ENCODE measurements around the gene CUZD1.

The CUZD1 gene

DNA sequence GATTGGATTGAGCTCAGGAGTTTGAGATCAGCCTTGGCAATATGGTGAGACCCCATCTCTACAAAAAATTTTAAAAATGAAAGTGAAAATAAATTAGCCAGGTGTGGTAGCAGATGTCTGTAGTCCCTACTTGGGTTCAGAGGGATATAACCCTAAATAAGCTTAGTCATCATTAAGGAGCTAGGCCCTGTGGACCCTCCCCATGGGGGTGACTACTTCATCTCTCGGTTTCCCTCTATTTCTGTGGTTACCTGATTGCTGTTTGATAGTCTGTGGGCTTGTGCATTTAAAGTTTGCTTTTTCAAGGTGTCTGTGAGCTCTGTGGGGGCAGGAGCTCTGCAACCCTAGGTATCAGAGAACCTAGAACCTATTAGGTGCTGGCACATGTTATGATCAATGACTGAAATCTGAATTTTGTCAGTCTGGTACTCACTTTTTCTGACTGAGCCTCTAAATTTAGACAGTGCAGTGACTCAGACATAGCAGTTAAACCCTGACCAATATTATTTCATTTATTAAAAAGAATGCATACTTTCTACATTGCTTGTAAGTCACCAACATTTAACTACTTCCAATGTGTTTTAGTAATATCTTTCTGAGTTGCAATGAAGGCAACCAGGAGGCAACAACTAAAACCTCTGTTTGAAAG, 8.1 kb upstream of the CUZD1 start:
- no peak overlapping the region for H3K4me3 ChIP-seq (replicated peaks; ENCODE audit: low read depth, low read length)
- DNase-seq (ENCODE audit: extremely low read depth, low read depth), result no peak
- TF ChIP-seq, protein P1, sequence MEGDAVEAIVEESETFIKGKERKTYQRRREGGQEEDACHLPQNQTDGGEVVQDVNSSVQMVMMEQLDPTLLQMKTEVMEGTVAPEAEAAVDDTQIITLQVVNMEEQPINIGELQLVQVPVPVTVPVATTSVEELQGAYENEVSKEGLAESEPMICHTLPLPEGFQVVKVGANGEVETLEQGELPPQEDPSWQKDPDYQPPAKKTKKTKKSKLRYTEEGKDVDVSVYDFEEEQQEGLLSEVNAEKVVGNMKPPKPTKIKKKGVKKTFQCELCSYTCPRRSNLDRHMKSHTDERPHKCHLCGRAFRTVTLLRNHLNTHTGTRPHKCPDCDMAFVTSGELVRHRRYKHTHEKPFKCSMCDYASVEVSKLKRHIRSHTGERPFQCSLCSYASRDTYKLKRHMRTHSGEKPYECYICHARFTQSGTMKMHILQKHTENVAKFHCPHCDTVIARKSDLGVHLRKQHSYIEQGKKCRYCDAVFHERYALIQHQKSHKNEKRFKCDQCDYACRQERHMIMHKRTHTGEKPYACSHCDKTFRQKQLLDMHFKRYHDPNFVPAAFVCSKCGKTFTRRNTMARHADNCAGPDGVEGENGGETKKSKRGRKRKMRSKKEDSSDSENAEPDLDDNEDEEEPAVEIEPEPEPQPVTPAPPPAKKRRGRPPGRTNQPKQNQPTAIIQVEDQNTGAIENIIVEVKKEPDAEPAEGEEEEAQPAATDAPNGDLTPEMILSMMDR (IDR thresholded peaks at IDR 0.05; ENCODE audit: low read depth, low read length, missing control alignments), result no peak

DNA sequence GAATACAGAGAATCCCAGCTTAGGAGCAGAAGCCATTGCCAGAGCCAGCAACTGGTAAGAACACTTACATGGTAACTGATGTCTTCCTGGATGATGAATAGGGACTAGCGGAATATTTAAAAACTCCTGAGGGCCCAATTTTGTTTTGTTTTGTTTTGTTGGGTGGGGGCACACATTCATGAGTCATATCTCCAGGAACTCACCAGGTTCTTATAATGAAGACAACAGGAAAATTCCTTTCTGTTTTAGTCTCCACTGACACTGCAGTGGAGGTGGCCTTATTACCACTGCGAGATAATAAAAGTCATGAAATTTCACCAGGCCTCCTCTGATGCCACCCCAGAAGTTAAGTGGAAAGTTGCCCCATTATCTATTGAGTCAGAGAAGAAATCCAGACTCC, 6.6 kb upstream of the CUZD1 start:
- TF ChIP-seq, protein P1 (IDR thresholded peaks at IDR 0.05; ENCODE audit: low read depth, low read length, missing control alignments), result no peak
- no peak for DNase-seq (ENCODE audit: extremely low read depth, low read depth)
- no peak overlapping the region for H3K4me3 ChIP-seq (replicated peaks; ENCODE audit: low read depth, low read length)

- no peak for DNase-seq (ENCODE audit: extremely low read depth, low read depth)
- TF ChIP-seq, protein P1 (IDR thresholded peaks at IDR 0.05; ENCODE audit: low read depth, low read length, missing control alignments), result no peak
- no peak overlapping the region for H3K4me3 ChIP-seq (replicated peaks; ENCODE audit: low read depth, low read length)
These were observed 5.3 kb upstream of the CUZD1 start for GRCh38 chr10:122850705-122851640.

- no peak for DNase-seq (ENCODE audit: extremely low read depth, low read depth)
- TF ChIP-seq, protein P1 (IDR thresholded peaks at IDR 0.05; ENCODE audit: low read depth, low read length, missing control alignments), result no peak
- no peak overlapping the region for H3K4me3 ChIP-seq (replicated peaks; ENCODE audit: low read depth, low read length)
These were observed 4.4 kb upstream of the CUZD1 start for GRCh38 chr10:122849900-122850605.

- no peak overlapping the region for H3K4me3 ChIP-seq (replicated peaks; ENCODE audit: low read depth, low read length)
- TF ChIP-seq, protein P1 (IDR thresholded peaks at IDR 0.05; ENCODE audit: low read depth, low read length, missing control alignments), result no peak
- DNase-seq (ENCODE audit: extremely low read depth, low read depth), result no peak
These were observed 3.4 kb upstream of the CUZD1 start for GRCh38 chr10:122849090-122849489.

- H3K4me3 ChIP-seq (replicated peaks; ENCODE audit: low read depth, low read length), result no peak overlapping the region
- TF ChIP-seq, protein P1 (IDR thresholded peaks at IDR 0.05; ENCODE audit: low read depth, low read length, missing control alignments), result no peak
- peak; percentile 51 for DNase-seq (ENCODE audit: extremely low read depth, low read depth)
These were observed 2.3 kb upstream of the CUZD1 start for GRCh38 chr10:122847782-122848604.
